HepG2 (cell line): ENCODE data around the gene STX5. TPM values are rescaled to one million over a fixed set of nuclear protein-coding genes. Genes with fewer than 3 reads are reported as not detected.
A peak's percentile ranks its signal among the peaks of the same experiment; 100 is the strongest.

ENCODE experiments used
- CBFB ChIP-seq: sonication (generic); formaldehyde crosslinking; IDR thresholded peaks from 2 replicates; pipeline ENCODE4 v1.4.0; 2020; ENCODE audit warnings: missing genetic modification reagents
- CEBPB ChIP-seq: IDR thresholded peaks from 2 replicates; pipeline ENCODE4 v1.6.1; 2011; ENCODE audit warnings: low read depth, low read length, improper control_type of control experiment, borderline replicate concordance
- GTF2F1 ChIP-seq: fragments of 150-350 bp; IDR thresholded peaks from 2 replicates; pipeline ENCODE4 v1.6.1; 2014; ENCODE audit warnings: low read length
- GZF1 ChIP-seq: sonication (generic); formaldehyde crosslinking; IDR thresholded peaks from 2 replicates; pipeline ENCODE4 v1.5.1; 2020; ENCODE audit warnings: mild to moderate bottlenecking, missing genetic modification reagents
- NCOA2 ChIP-seq: sonication (generic); formaldehyde crosslinking; IDR thresholded peaks from 2 replicates; pipeline ENCODE4 v1.8.0; 2022; ENCODE audit warnings: inconsistent platforms
- NFYC ChIP-seq: IDR thresholded peaks from 2 replicates; pipeline ENCODE4 v1.6.1; 2016; ENCODE audit warnings: missing genetic modification reagents, missing compliant biosample characterization
- PRPF4 ChIP-seq: fragments of 200-400 bp; formaldehyde crosslinking; IDR thresholded peaks from 2 replicates; pipeline ENCODE4 v1.6.1; 2016; ENCODE audit warnings: low read length, low read depth; ENCODE audit not compliant: poor library complexity, severe bottlenecking
- SMAD9 ChIP-seq: sonication (generic); formaldehyde crosslinking; IDR thresholded peaks from 2 replicates; pipeline ENCODE4 v1.5.1; 2020; ENCODE audit warnings: mild to moderate bottlenecking, missing genetic modification reagents
- TBX3 ChIP-seq: fragments of 450-650 bp; IDR thresholded peaks from 2 replicates; pipeline ENCODE4 v1.6.1; 2017; ENCODE audit warnings: antibody characterized with exemption, mild to moderate bottlenecking, inconsistent platforms, borderline replicate concordance
- ZNF331 ChIP-seq: sonication (generic); formaldehyde crosslinking; IDR thresholded peaks from 2 replicates; pipeline ENCODE4 v1.4.0; 2020; ENCODE audit warnings: missing genetic modification reagents
- ZNF572 ChIP-seq: sonication (generic); formaldehyde crosslinking; IDR thresholded peaks from 2 replicates; pipeline ENCODE4 v1.5.1; 2020; ENCODE audit warnings: mild to moderate bottlenecking, missing genetic modification reagents
- ZNF576 ChIP-seq: sonication (generic); formaldehyde crosslinking; IDR thresholded peaks from 2 replicates; pipeline ENCODE4 v1.4.0; 2020; ENCODE audit warnings: mild to moderate bottlenecking, missing genetic modification reagents
- ZNF619 ChIP-seq: sonication (generic); formaldehyde crosslinking; IDR thresholded peaks from 2 replicates; pipeline ENCODE4 v1.4.0; 2020; ENCODE audit warnings: mild to moderate bottlenecking, missing genetic modification reagents
- ZNF724P ChIP-seq: sonication (generic); formaldehyde crosslinking; IDR thresholded peaks from 2 replicates; pipeline ENCODE4 v1.8.0; 2022; ENCODE audit warnings: missing genetic modification reagents, borderline replicate concordance
- ZNF839 ChIP-seq: sonication (generic); formaldehyde crosslinking; IDR thresholded peaks from 2 replicates; pipeline ENCODE4 v1.4.0; 2020; ENCODE audit warnings: missing genetic modification reagents, mild to moderate bottlenecking, borderline replicate concordance
- ZNF879 ChIP-seq: sonication (generic); formaldehyde crosslinking; IDR thresholded peaks from 2 replicates; pipeline ENCODE4 v1.8.1; 2023; ENCODE audit warnings: missing genetic modification reagents
- polyA plus RNA-seq, 8 experiments: library from polyadenylated mRNA; depleted of rRNA in 3 of 8; stranded (reverse) in 7 of 8; unstranded in 1 of 8; fragments of >200 nt; fragmentation: Illumina TruSeq in 4 of 8; extraction: Trizol in 4 of 8; gene quantifications; 2 replicates each; pipeline versions ENCODE4 v1.2.1 to v1.2.3, GENCODE V29; 2011 to 2016; ENCODE audit warnings: low read depth in 4 of 8, missing spikeins in 1 of 8, mixed read lengths in 1 of 8; ENCODE audit not compliant: insufficient read depth in 1 of 8
- total RNA-seq, 5 experiments: library from RNA; depleted of rRNA; stranded (reverse); fragments of >200 nt; fragmentation: Illumina TruSeq; extraction: Trizol; gene quantifications; 2 replicates each; pipeline ENCODE4 v1.2.3, GENCODE V29; 2016; ENCODE audit warnings: low read depth in 1 of 5
- TF ChIP-seq, protein P1 (sequence below): sonication (generic); formaldehyde crosslinking; IDR thresholded peaks from 2 replicates; pipeline ENCODE4 v1.5.1; 2020; ENCODE audit warnings: missing genetic modification reagents, mild to moderate bottlenecking, borderline replicate concordance
- TF ChIP-seq, protein P2 (sequence below): sonication (generic); formaldehyde crosslinking; IDR thresholded peaks from 2 replicates; pipeline ENCODE4 v1.4.0; 2020; ENCODE audit warnings: missing genetic modification reagents, borderline replicate concordance
- TF ChIP-seq, protein P3 (sequence below), 2 experiments: sonication (generic) in 1 of 2; formaldehyde crosslinking in 1 of 2; IDR thresholded peaks; 2 replicates each; pipeline versions ENCODE4 v1.5.1 to v1.6.1; 2011 to 2020; ENCODE audit warnings: borderline replicate concordance in 1 of 2, low read depth in 1 of 2, low read length in 1 of 2, mild to moderate bottlenecking in 1 of 2, missing genetic modification reagents in 1 of 2, moderate library complexity in 1 of 2

STX5 gene
- total and polyA plus RNA-seq, 2 of the 13 experiments (the other 11 are each of a cell fraction or from before 2014, with no cell fraction given) = 26.9 to 30.0 TPM

- TF ChIP-seq ZNF839 (no peak), ZNF724P (CRISPR knock-in tag) (peak; percentile 63; the same call in 1 of the 2 replicates), GTF2F1 (peak; percentile 100), CBFB (CRISPR knock-in tag) (peak; percentile 62; the same call in 1 of the 2 replicates), NFYC (peak; percentile 70), ZNF576 (CRISPR knock-in tag) (no peak), ZNF879 (CRISPR knock-in tag) (no peak), ZNF619 (CRISPR knock-in tag) (no peak), GZF1 (0 out of 2 replicates have a peak, but pooled peaks have one; percentile 31), TBX3 (no peak), ZNF331 (CRISPR knock-in tag) (peak; percentile 98), ZNF572 (CRISPR knock-in tag) (no peak), PRPF4 (no peak), SMAD9 (CRISPR knock-in tag) (peak; percentile 97), CEBPB (no peak), NCOA2 (peak; percentile 91)
- TF ChIP-seq, protein P1, sequence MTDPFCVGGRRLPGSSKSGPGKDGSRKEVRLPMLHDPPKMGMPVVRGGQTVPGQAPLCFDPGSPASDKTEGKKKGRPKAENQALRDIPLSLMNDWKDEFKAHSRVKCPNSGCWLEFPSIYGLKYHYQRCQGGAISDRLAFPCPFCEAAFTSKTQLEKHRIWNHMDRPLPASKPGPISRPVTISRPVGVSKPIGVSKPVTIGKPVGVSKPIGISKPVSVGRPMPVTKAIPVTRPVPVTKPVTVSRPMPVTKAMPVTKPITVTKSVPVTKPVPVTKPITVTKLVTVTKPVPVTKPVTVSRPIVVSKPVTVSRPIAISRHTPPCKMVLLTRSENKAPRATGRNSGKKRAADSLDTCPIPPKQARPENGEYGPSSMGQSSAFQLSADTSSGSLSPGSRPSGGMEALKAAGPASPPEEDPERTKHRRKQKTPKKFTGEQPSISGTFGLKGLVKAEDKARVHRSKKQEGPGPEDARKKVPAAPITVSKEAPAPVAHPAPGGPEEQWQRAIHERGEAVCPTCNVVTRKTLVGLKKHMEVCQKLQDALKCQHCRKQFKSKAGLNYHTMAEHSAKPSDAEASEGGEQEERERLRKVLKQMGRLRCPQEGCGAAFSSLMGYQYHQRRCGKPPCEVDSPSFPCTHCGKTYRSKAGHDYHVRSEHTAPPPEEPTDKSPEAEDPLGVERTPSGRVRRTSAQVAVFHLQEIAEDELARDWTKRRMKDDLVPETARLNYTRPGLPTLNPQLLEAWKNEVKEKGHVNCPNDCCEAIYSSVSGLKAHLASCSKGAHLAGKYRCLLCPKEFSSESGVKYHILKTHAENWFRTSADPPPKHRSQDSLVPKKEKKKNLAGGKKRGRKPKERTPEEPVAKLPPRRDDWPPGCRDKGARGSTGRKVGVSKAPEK (CRISPR knock-in tag) = no peak
- TF ChIP-seq, protein P2, sequence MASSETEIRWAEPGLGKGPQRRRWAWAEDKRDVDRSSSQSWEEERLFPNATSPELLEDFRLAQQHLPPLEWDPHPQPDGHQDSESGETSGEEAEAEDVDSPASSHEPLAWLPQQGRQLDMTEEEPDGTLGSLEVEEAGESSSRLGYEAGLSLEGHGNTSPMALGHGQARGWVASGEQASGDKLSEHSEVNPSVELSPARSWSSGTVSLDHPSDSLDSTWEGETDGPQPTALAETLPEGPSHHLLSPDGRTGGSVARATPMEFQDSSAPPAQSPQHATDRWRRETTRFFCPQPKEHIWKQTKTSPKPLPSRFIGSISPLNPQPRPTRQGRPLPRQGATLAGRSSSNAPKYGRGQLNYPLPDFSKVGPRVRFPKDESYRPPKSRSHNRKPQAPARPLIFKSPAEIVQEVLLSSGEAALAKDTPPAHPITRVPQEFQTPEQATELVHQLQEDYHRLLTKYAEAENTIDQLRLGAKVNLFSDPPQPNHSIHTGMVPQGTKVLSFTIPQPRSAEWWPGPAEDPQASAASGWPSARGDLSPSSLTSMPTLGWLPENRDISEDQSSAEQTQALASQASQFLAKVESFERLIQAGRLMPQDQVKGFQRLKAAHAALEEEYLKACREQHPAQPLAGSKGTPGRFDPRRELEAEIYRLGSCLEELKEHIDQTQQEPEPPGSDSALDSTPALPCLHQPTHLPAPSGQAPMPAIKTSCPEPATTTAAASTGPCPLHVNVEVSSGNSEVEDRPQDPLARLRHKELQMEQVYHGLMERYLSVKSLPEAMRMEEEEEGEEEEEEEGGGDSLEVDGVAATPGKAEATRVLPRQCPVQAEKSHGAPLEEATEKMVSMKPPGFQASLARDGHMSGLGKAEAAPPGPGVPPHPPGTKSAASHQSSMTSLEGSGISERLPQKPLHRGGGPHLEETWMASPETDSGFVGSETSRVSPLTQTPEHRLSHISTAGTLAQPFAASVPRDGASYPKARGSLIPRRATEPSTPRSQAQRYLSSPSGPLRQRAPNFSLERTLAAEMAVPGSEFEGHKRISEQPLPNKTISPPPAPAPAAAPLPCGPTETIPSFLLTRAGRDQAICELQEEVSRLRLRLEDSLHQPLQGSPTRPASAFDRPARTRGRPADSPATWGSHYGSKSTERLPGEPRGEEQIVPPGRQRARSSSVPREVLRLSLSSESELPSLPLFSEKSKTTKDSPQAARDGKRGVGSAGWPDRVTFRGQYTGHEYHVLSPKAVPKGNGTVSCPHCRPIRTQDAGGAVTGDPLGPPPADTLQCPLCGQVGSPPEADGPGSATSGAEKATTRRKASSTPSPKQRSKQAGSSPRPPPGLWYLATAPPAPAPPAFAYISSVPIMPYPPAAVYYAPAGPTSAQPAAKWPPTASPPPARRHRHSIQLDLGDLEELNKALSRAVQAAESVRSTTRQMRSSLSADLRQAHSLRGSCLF = peak; percentile 59; the same call in 1 of the 2 replicates
- TF ChIP-seq, protein P3, sequence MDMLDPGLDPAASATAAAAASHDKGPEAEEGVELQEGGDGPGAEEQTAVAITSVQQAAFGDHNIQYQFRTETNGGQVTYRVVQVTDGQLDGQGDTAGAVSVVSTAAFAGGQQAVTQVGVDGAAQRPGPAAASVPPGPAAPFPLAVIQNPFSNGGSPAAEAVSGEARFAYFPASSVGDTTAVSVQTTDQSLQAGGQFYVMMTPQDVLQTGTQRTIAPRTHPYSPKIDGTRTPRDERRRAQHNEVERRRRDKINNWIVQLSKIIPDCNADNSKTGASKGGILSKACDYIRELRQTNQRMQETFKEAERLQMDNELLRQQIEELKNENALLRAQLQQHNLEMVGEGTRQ (IDR thresholded peaks at IDR 0.05; ENCODE audit: low read depth, low read length) = no peak
- TF ChIP-seq, protein P3 (CRISPR knock-in tag; IDR thresholded peaks at IDR 0.05; ENCODE audit: borderline replicate concordance) = peak; percentile 34; the same call in 1 of the 2 replicates
These were observed 9.7 kb upstream of the STX5 start (continued) for GRCh38 chr11:62841361-62842170.
